ENCODE results near the gene IFNGR1.

DNA sequence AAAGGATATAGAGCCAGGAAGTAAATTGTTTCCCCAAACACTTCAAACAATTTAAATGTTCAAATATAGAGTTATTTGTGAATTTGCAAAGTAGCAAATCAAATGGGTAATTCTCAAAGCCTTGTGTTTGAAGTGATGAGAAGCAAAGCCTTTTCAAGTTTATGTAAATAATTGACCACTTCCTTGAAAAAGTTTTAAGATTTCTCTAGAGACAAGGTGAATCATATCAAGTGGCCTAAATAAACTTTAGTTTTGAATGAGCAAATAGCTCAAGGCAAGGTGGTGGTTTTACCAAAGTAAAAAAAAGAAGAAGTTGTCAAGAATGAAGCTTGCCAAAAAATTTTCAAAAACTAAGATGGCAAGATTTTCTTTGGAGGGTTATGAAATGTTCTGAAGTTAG, 42.6 kb upstream of the IFNGR1 start:
- TF ChIP-seq CEBPB (IDR thresholded peaks at IDR 0.05) (no peak), RAD21 (conservative IDR thresholded peaks at IDR 0.05 in 1 of 2, IDR thresholded peaks at IDR 0.05 in 1 of 2) (no peak), CHD2 (IDR thresholded peaks at IDR 0.05; ENCODE audit: low read length, partially characterized antibody) (no peak), SMC3 (IDR thresholded peaks at IDR 0.05) (no peak)
- TF ChIP-seq, protein P1, sequence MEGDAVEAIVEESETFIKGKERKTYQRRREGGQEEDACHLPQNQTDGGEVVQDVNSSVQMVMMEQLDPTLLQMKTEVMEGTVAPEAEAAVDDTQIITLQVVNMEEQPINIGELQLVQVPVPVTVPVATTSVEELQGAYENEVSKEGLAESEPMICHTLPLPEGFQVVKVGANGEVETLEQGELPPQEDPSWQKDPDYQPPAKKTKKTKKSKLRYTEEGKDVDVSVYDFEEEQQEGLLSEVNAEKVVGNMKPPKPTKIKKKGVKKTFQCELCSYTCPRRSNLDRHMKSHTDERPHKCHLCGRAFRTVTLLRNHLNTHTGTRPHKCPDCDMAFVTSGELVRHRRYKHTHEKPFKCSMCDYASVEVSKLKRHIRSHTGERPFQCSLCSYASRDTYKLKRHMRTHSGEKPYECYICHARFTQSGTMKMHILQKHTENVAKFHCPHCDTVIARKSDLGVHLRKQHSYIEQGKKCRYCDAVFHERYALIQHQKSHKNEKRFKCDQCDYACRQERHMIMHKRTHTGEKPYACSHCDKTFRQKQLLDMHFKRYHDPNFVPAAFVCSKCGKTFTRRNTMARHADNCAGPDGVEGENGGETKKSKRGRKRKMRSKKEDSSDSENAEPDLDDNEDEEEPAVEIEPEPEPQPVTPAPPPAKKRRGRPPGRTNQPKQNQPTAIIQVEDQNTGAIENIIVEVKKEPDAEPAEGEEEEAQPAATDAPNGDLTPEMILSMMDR (IDR thresholded peaks at IDR 0.05) = no peak
- TF ChIP-seq, protein P2, sequence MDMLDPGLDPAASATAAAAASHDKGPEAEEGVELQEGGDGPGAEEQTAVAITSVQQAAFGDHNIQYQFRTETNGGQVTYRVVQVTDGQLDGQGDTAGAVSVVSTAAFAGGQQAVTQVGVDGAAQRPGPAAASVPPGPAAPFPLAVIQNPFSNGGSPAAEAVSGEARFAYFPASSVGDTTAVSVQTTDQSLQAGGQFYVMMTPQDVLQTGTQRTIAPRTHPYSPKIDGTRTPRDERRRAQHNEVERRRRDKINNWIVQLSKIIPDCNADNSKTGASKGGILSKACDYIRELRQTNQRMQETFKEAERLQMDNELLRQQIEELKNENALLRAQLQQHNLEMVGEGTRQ (IDR thresholded peaks at IDR 0.05) = no peak
